Measurements from ENCODE around the gene JMJD1C. TPM values are rescaled to one million over a fixed set of nuclear protein-coding genes. Genes with fewer than 3 reads are reported as not detected.
"Not testable (repeated sequence)": the region's sequence is repeated elsewhere in the genome, so short reads cannot be mapped to it uniquely, and the experiment has no call there.

JMJD1C gene
- total RNA-seq, 2 experiments from 2014 or later = 54.1 to 56.6 TPM

GRCh38 chr10:63236113-63236935, 229.5 kb downstream of the JMJD1C start:
- Mint-ChIP-seq H3K27me3 (ENCODE audit: low read depth) (no peaks in the 10 kb centered on the region), H3K36me3 (ENCODE audit: low read depth) (no peaks in the 10 kb centered on the region), H3K9me3 (no peaks in the 10 kb centered on the region), H3K27ac (peak overlapping the region; percentile 66), H3K4me3 (no peak overlapping the region), H3K4me1 (ENCODE audit: low read depth) (peaks cover 58% of the 10 kb centered on the region)
- intact Hi-C loops (cut with micrococcal nuclease) = loop anchor here (1.0 kb wide), 2 partner anchors 9 to 33 kb away; no protein-coding TSS in a partner anchor
- DNase-seq = no peak
- CTCF ChIA-PET = interaction anchor here (0.6 to 1.2 kb wide), 6 partner anchors 9 to 483 kb away, joined by 3 to 5 read pairs (median 4); no protein-coding TSS in a partner anchor

DNA sequence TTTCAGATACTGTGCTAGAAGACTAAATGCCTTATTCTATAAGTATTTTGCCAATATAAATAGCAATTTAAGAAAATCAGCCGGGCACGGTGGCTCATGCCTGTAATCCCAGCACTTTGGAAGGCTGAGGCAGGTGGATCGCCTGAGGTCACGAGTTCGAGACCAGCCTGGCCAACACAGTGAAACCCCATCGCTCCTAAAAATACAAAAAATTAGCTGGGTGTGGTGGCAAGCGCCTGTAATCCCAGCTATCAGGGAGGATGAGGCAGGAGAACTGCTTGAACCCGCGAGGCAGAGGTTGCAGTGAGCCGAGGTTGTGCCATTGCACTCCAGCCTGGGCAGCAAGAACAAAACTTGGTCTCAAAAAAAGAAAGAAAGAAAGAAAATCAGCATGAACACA, 230.6 kb downstream of the JMJD1C start:
- CTCF ChIA-PET = interaction anchor here (0.6 to 1.2 kb wide), 2 partner anchors 21 to 298 kb away, joined by 3 to 4 read pairs; no protein-coding TSS in a partner anchor
- H3K36me3 Mint-ChIP-seq (ENCODE audit: low read depth); DNase-seq; intact Hi-C loops (cut with micrococcal nuclease); H3K27ac Mint-ChIP-seq; H3K27me3 Mint-ChIP-seq (ENCODE audit: low read depth); H3K9me3 Mint-ChIP-seq; H3K4me3 Mint-ChIP-seq: not testable (repeated sequence)
- peaks cover 53% of the 10 kb centered on the region for H3K4me1 Mint-ChIP-seq (ENCODE audit: low read depth)

GRCh38 chr10:63229161-63229560, 236.6 kb downstream of the JMJD1C start:
- H3K4me1 Mint-ChIP-seq (ENCODE audit: low read depth) = peaks cover 61% of the 10 kb centered on the region
- CTCF ChIA-PET = interaction anchor here (0.6 to 1.2 kb wide), 2 partner anchors 206 to 400 kb away, joined by 3 read pairs; no protein-coding TSS in a partner anchor
- H3K27ac Mint-ChIP-seq = no peak overlapping the region
- DNase-seq = no peak
- no peak overlapping the region for H3K4me3 Mint-ChIP-seq
- peaks cover 1% of the 10 kb centered on the region for H3K36me3 Mint-ChIP-seq (ENCODE audit: low read depth)
- H3K9me3 Mint-ChIP-seq = no peaks in the 10 kb centered on the region
- H3K27me3 Mint-ChIP-seq (ENCODE audit: low read depth) = no peaks in the 10 kb centered on the region
- intact Hi-C loops (cut with micrococcal nuclease) = loop anchor here (10.0 kb wide), 1 partner anchor 1044 kb away; no protein-coding TSS in a partner anchor

GRCh38 chr10:63228237-63228636, 237.5 kb downstream of the JMJD1C start:
- DNase-seq = no peak
- CTCF ChIA-PET = interaction anchor here (1.2 kb wide), 1 partner anchor 401 kb away, joined by 3 read pairs; no protein-coding TSS in a partner anchor
- Mint-ChIP-seq H3K9me3 (no peaks in the 10 kb centered on the region), H3K36me3 (ENCODE audit: low read depth) (peaks cover 1% of the 10 kb centered on the region), H3K27me3 (ENCODE audit: low read depth) (no peaks in the 10 kb centered on the region), H3K27ac (no peak overlapping the region), H3K4me1 (ENCODE audit: low read depth) (peaks cover 57% of the 10 kb centered on the region), H3K4me3 (no peak overlapping the region)
- intact Hi-C loops (cut with micrococcal nuclease) = loop anchor here (10.0 kb wide), 1 partner anchor 1043 kb away; no protein-coding TSS in a partner anchor

- CTCF ChIA-PET = interaction anchor here (0.7 to 2.8 kb wide), 2 partner anchors 10 to 35 kb away, joined by 3 to 15 read pairs; no protein-coding TSS in a partner anchor
- no peaks in the 10 kb centered on the region for H3K27me3 Mint-ChIP-seq (ENCODE audit: low read depth)
- H3K4me1 Mint-ChIP-seq (ENCODE audit: low read depth) = peaks cover 56% of the 10 kb centered on the region
- H3K27ac Mint-ChIP-seq = peak overlapping the region; percentile 97
- H3K9me3 Mint-ChIP-seq = no peaks in the 10 kb centered on the region
- intact Hi-C loops (cut with micrococcal nuclease) = loop anchor here (1.0 to 10.0 kb wide), 3 partner anchors 9 to 1043 kb away; partner anchors contain the start of gene EGR2
- DNase-seq = no peak
- no peak overlapping the region for H3K4me3 Mint-ChIP-seq
- peaks cover 1% of the 10 kb centered on the region for H3K36me3 Mint-ChIP-seq (ENCODE audit: low read depth)
Measured at GRCh38 chr10:63227207-63227895, 238.4 kb downstream of the JMJD1C start.

GRCh38 chr10:63224241-63224640, 241.5 kb downstream of the JMJD1C start:
- no peak overlapping the region for H3K27ac Mint-ChIP-seq
- peaks cover 7% of the 10 kb centered on the region for H3K36me3 Mint-ChIP-seq (ENCODE audit: low read depth)
- H3K27me3 Mint-ChIP-seq (ENCODE audit: low read depth) = no peaks in the 10 kb centered on the region
- no peak overlapping the region for H3K4me3 Mint-ChIP-seq
- H3K9me3 Mint-ChIP-seq = no peaks in the 10 kb centered on the region
- CTCF ChIA-PET = interaction anchor here (1.2 to 2.2 kb wide), 3 partner anchors 7 to 496 kb away, joined by 3 to 10 read pairs (median 4); no protein-coding TSS in a partner anchor
- intact Hi-C loops (cut with micrococcal nuclease) = loop anchor here (2.0 to 10.0 kb wide), 3 partner anchors 131 to 1039 kb away; no protein-coding TSS in a partner anchor
- peaks cover 72% of the 10 kb centered on the region for H3K4me1 Mint-ChIP-seq (ENCODE audit: low read depth)
- no peak for DNase-seq

- CTCF ChIA-PET = no interaction called here
- no peaks in the 10 kb centered on the region for H3K9me3 Mint-ChIP-seq
- peaks cover 7% of the 10 kb centered on the region for H3K36me3 Mint-ChIP-seq (ENCODE audit: low read depth)
- H3K4me1 Mint-ChIP-seq (ENCODE audit: low read depth) = peaks cover 68% of the 10 kb centered on the region
- peak overlapping the region; percentile 34 for H3K27ac Mint-ChIP-seq
- intact Hi-C loops (cut with micrococcal nuclease) = loop anchor here (10.0 kb wide), 1 partner anchor 1037 kb away; no protein-coding TSS in a partner anchor
- H3K4me3 Mint-ChIP-seq = no peak overlapping the region
- no peaks in the 10 kb centered on the region for H3K27me3 Mint-ChIP-seq (ENCODE audit: low read depth)
- no peak for DNase-seq
Measured at GRCh38 chr10:63221950-63222349, 243.8 kb downstream of the JMJD1C start.

- no peak for DNase-seq
- CTCF ChIA-PET = interaction anchor here (0.7 to 4.3 kb wide), 4 partner anchors 49 to 500 kb away, joined by 3 to 27 read pairs (median 3); no protein-coding TSS in a partner anchor
- Mint-ChIP-seq H3K4me1 (ENCODE audit: low read depth) (peaks cover 55% of the 10 kb centered on the region), H3K36me3 (ENCODE audit: low read depth) (peaks cover 13% of the 10 kb centered on the region), H3K27ac (no peak overlapping the region), H3K4me3 (no peak overlapping the region), H3K9me3 (no peaks in the 10 kb centered on the region), H3K27me3 (ENCODE audit: low read depth) (no peaks in the 10 kb centered on the region)
- intact Hi-C loops (cut with micrococcal nuclease) = loop anchor here (10.0 kb wide), 1 partner anchor 1035 kb away; no protein-coding TSS in a partner anchor
Measured at GRCh38 chr10:63219749-63220148, 246.0 kb downstream of the JMJD1C start.

DNA sequence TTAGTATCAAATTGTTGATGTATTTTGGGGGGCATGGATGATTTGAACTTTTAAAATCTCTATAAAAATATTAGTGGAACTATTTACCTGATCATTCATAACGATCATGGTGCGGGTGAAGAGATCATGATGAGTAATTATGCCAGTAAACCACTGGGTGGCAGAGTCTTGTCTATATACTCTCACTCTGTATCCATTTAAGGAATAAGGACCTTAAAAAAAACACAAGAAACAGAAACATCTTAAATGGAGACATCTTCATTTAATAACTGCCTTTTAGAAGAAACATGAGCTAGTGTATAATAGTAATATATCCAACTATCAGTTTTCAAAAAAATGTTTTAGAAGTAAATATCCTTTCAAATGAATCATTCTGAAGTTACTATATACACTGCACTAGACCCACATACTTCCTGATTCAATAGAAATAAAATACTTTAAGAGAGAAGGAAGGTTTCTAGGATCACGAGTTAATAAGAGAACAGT, 248.6 kb downstream of the JMJD1C start:
- H3K4me1 Mint-ChIP-seq (ENCODE audit: low read depth) = peaks cover 49% of the 10 kb centered on the region
- CTCF ChIA-PET = interaction anchor here (0.6 to 4.3 kb wide), 24 partner anchors 8 to 502 kb away, joined by 3 to 27 read pairs (median 4); no protein-coding TSS in a partner anchor
- no peaks in the 10 kb centered on the region for H3K9me3 Mint-ChIP-seq
- peaks cover 20% of the 10 kb centered on the region for H3K36me3 Mint-ChIP-seq (ENCODE audit: low read depth)
- DNase-seq = no peak
- no peaks in the 10 kb centered on the region for H3K27me3 Mint-ChIP-seq (ENCODE audit: low read depth)
- intact Hi-C loops (cut with micrococcal nuclease) = loop anchor here (1.0 to 2.0 kb wide), 6 partner anchors 52 to 503 kb away; no protein-coding TSS in a partner anchor
- H3K27ac Mint-ChIP-seq = peak overlapping the region; percentile 13
- H3K4me3 Mint-ChIP-seq = no peak overlapping the region

DNA sequence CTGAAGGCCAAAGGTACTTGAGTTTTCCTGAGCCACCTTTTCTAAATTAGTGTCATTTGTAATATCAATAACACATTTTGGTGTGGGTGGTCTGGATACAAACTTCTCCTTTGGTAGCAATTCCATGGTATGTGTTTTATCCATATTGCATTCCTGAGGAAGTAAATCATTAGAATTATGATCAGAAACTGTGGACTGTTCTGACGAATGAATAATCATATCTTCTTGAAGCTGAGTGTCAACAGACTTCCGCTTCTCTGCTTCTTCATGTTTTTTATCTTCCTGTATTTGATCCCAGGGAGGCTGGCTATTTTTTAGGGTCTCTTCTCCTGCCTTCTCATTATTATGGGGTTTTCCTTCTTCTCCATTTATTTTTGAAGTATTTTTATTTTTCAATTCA, 251.2 kb downstream of the JMJD1C start:
- intact Hi-C loops (cut with micrococcal nuclease) = no loop called here
- peaks cover 46% of the 10 kb centered on the region for H3K4me1 Mint-ChIP-seq (ENCODE audit: low read depth)
- peaks cover 32% of the 10 kb centered on the region for H3K36me3 Mint-ChIP-seq (ENCODE audit: low read depth)
- CTCF ChIA-PET = interaction anchor here (1.0 to 1.7 kb wide), 3 partner anchors 413 to 506 kb away, joined by 3 to 12 read pairs (median 5); no protein-coding TSS in a partner anchor
- peak overlapping the region; percentile 6 for H3K27ac Mint-ChIP-seq
- no peak for DNase-seq
- H3K27me3 Mint-ChIP-seq (ENCODE audit: low read depth) = no peaks in the 10 kb centered on the region
- H3K9me3 Mint-ChIP-seq = no peaks in the 10 kb centered on the region
- no peak overlapping the region for H3K4me3 Mint-ChIP-seq

DNA sequence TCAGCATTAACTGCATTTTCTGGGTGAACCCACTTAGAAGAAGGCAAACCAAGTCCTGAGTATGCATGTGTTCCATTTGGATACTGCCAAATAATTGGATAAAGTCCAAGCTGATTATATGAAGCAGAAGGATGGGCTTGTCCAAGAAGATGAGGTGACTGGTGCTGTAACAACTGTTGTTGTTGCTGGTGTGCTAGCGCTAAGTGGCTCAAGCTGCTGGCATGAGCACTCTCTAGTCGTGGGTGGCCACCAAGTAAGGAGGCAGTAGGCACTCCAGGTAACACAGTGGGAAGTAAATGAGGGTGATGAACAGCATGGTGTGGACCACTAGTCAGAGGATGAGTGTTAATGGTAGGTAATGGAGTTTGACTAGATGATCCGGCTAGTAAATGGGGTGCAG, 252.3 kb downstream of the JMJD1C start:
- intact Hi-C loops (cut with micrococcal nuclease) = no loop called here
- H3K27me3 Mint-ChIP-seq (ENCODE audit: low read depth) = no peaks in the 10 kb centered on the region
- H3K36me3 Mint-ChIP-seq (ENCODE audit: low read depth) = peaks cover 34% of the 10 kb centered on the region
- CTCF ChIA-PET = interaction anchor here (0.9 to 1.7 kb wide), 6 partner anchors 12 to 507 kb away, joined by 3 to 12 read pairs (median 4); no protein-coding TSS in a partner anchor
- H3K9me3 Mint-ChIP-seq = no peaks in the 10 kb centered on the region
- H3K4me1 Mint-ChIP-seq (ENCODE audit: low read depth) = peaks cover 39% of the 10 kb centered on the region
- no peak for DNase-seq
- no peak overlapping the region for H3K27ac Mint-ChIP-seq
- H3K4me3 Mint-ChIP-seq = no peak overlapping the region
